Neuron (in vitro differentiated cells): ENCODE measurements around the gene SNX14.
"Not testable (repeated sequence)": the region's sequence is repeated elsewhere in the genome, so short reads cannot be mapped to it uniquely, and the experiment has no call there.

Source experiments
- H2AFZ ChIP-seq: one replicate; pipeline ENCODE4 v1.6.1; 2013; ENCODE audit warnings: low read depth, mild to moderate bottlenecking, inconsistent platforms, low read length, moderate library complexity
- H3K27me3 ChIP-seq: one replicate; pipeline ENCODE4 v1.6.1; 2013; ENCODE audit warnings: low read length; ENCODE audit not compliant: insufficient read depth
- H3K36me3 ChIP-seq: one replicate; pipeline ENCODE4 v1.6.1; 2013; ENCODE audit warnings: low read length; ENCODE audit not compliant: insufficient read depth
- H3K4me1 ChIP-seq: one replicate; pipeline ENCODE4 v1.6.1; 2013; ENCODE audit warnings: low read length; ENCODE audit not compliant: insufficient read depth
- H3K4me3 ChIP-seq: 2 replicates; pipeline ENCODE4 v1.5.1; 2013; ENCODE audit warnings: mild to moderate bottlenecking, low read length, moderate library complexity
- H3K9me3 ChIP-seq: one replicate; pipeline ENCODE4 v1.6.1; 2013; ENCODE audit warnings: low read length

SNX14 gene

GRCh38 chr6:85579581-85579980 is 14.1 kb downstream of the SNX14 start:
- H3K36me3 ChIP-seq, result peaks cover 2% of the 10 kb centered on the region
- peaks cover 5% of the 10 kb centered on the region for H3K4me1 ChIP-seq
- H3K4me3 ChIP-seq, result no peak overlapping the region
- no peaks in the 10 kb centered on the region for H3K27me3 ChIP-seq
- peaks cover 3% of the 10 kb centered on the region for H3K9me3 ChIP-seq
- H2AFZ ChIP-seq, result no peak overlapping the region

DNA sequence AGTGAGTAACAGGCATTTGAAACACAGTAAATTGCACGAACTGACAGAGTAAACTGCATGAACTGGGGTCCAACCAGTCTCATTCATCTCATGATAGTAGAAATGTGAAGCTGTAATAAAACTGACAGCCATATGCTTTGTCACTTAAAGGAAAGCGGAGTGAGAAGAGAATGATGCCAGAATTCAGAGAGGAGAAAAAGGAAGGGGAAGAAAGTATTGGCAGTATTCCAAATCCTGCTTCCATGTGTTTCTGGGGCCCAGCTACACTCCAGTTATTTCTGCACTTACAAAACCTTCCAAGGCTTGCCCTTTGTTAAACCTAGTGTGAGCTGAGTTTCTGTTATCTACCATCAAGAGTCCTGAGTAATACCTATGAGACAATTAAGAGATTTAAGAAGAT is 17.2 kb downstream of the SNX14 start:
- Histone ChIP-seq H3K4me3 (no peak overlapping the region), H3K36me3 (peaks cover 5% of the 10 kb centered on the region), H3K9me3 (peaks cover 3% of the 10 kb centered on the region), H3K27me3 (no peaks in the 10 kb centered on the region), H3K4me1 (peaks cover 5% of the 10 kb centered on the region), H2AFZ (no peak overlapping the region)

- Histone ChIP-seq H3K36me3 (peaks cover 5% of the 10 kb centered on the region), H3K4me1 (peaks cover 5% of the 10 kb centered on the region), H2AFZ (no peak overlapping the region), H3K9me3 (no peaks in the 10 kb centered on the region), H3K27me3 (no peaks in the 10 kb centered on the region), H3K4me3 (no peak overlapping the region)
These were observed 18.6 kb downstream of the SNX14 start for GRCh38 chr6:85574932-85575598.

DNA sequence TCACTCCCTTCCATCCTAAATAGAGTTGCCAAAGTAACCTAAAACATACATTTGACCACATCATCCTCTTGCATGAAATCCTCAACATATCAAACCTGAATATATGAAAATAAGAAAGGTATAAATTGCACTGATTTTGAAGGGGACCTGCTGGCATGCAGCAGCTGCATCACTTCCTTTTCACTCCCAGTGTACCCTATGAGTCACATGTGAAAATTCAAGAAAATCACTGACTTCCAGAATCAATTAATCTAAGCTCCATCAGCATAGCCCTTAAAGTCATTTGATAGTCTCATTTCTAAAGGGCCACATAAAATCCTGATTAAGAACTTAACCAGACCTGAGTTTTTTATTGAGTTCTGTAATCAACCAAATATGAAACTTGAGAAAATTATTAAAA is 24.3 kb downstream of the SNX14 start:
- Histone ChIP-seq H2AFZ (no peak overlapping the region), H3K27me3 (no peaks in the 10 kb centered on the region), H3K4me1 (no peaks in the 10 kb centered on the region), H3K36me3 (peaks cover 5% of the 10 kb centered on the region), H3K4me3 (no peak overlapping the region), H3K9me3 (no peaks in the 10 kb centered on the region)

DNA sequence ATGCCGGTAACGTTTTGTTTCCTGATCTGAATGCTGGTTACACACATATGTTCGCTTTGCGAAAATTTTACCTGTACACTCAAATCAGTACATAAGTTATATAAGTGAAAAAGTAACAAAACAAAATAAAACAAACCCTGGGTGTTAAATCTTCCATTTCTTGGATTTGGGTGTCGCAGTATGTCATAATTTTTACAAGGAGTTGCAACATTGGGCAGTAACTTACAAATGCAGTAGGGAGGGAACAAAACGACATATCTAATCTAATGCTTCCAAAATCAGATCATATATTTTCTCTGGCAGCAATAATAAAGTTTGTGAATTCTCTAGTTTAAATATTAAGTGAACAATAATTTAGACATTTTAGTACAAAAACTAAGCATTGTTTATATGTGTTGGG is 25.2 kb downstream of the SNX14 start:
- Histone ChIP-seq H3K4me3 (no peak overlapping the region), H2AFZ (no peak overlapping the region), H3K9me3 (no peaks in the 10 kb centered on the region), H3K36me3 (peaks cover 5% of the 10 kb centered on the region), H3K27me3 (no peaks in the 10 kb centered on the region), H3K4me1 (no peaks in the 10 kb centered on the region)

GRCh38 chr6:85565736-85566135 is 27.9 kb downstream of the SNX14 start:
- no peak overlapping the region for H3K4me3 ChIP-seq
- H3K4me1 ChIP-seq, result no peaks in the 10 kb centered on the region
- H3K27me3 ChIP-seq, result no peaks in the 10 kb centered on the region
- no peak overlapping the region for H2AFZ ChIP-seq
- peaks cover 2% of the 10 kb centered on the region for H3K9me3 ChIP-seq
- H3K36me3 ChIP-seq, result peaks cover 5% of the 10 kb centered on the region

- H3K9me3 ChIP-seq, H3K4me3 ChIP-seq, H2AFZ ChIP-seq, H3K27me3 ChIP-seq, H3K36me3 ChIP-seq, H3K4me1 ChIP-seq: not testable (repeated sequence)
These were observed 29.4 kb downstream of the SNX14 start for GRCh38 chr6:85564223-85564622.

- Histone ChIP-seq H2AFZ (no peak overlapping the region), H3K4me1 (no peaks in the 10 kb centered on the region), H3K9me3 (peaks cover 2% of the 10 kb centered on the region), H3K36me3 (peaks cover 3% of the 10 kb centered on the region), H3K27me3 (no peaks in the 10 kb centered on the region), H3K4me3 (no peak overlapping the region)
These were observed 31.8 kb downstream of the SNX14 start for GRCh38 chr6:85561750-85562357.

- Histone ChIP-seq H3K36me3 (peaks cover 5% of the 10 kb centered on the region), H3K4me3 (no peak overlapping the region), H2AFZ (no peak overlapping the region), H3K9me3 (no peaks in the 10 kb centered on the region), H3K27me3 (no peaks in the 10 kb centered on the region), H3K4me1 (peaks cover 3% of the 10 kb centered on the region)
These were observed 36.5 kb downstream of the SNX14 start for GRCh38 chr6:85556992-85557668.

DNA sequence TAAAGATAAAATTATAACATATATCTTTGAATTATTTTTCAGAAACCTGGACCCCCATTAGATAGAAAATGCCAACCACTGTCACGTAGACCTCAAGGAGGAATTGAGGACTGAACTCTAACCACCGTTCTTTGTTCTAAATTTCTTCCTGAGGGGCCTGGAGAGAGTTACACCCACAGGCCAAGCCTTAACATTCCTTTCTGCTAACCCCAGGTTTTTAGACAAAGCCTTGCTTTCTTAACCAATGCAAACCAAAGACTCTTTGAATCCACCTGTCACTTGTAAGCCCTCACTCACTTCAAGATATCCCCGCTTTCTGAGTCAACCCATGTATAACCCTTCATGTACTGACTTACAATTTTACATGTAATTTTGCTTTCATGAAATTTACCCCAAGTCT is 41.0 kb downstream of the SNX14 start:
- no peaks in the 10 kb centered on the region for H3K9me3 ChIP-seq
- H2AFZ ChIP-seq, result no peak overlapping the region
- no peaks in the 10 kb centered on the region for H3K27me3 ChIP-seq
- peaks cover 9% of the 10 kb centered on the region for H3K36me3 ChIP-seq
- peaks cover 3% of the 10 kb centered on the region for H3K4me1 ChIP-seq
- no peak overlapping the region for H3K4me3 ChIP-seq

GRCh38 chr6:85551264-85551663 is 42.4 kb downstream of the SNX14 start:
- H3K36me3 ChIP-seq, result peaks cover 16% of the 10 kb centered on the region
- H3K27me3 ChIP-seq, result no peaks in the 10 kb centered on the region
- H3K4me1 ChIP-seq, result peaks cover 3% of the 10 kb centered on the region
- H2AFZ ChIP-seq, result no peak overlapping the region
- no peaks in the 10 kb centered on the region for H3K9me3 ChIP-seq
- H3K4me3 ChIP-seq, result no peak overlapping the region

GRCh38 chr6:85547719-85548118 is 45.9 kb downstream of the SNX14 start:
- no peaks in the 10 kb centered on the region for H3K27me3 ChIP-seq
- no peak overlapping the region for H2AFZ ChIP-seq
- H3K36me3 ChIP-seq, result peaks cover 14% of the 10 kb centered on the region
- no peaks in the 10 kb centered on the region for H3K9me3 ChIP-seq
- peaks cover 1% of the 10 kb centered on the region for H3K4me1 ChIP-seq
- no peak overlapping the region for H3K4me3 ChIP-seq

DNA sequence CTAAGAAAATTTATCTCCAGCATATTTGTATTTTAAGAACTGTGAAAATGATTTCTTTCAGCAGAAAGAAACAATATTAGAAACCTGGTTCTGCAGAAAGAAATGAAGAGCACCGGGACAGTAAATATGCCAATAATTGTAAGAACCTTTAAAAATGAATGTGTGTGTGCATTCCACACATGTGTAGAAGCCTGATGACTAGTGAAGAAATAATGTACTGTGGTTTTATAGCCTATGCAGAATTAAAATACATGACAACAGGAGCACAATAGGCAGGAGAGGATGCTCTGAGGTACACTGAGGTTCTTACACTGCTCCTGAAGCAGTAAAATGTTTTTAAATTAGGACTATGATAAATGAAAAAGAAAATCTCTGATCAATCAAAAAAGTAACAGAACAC is 48.9 kb downstream of the SNX14 start:
- Histone ChIP-seq H3K4me1 (no peaks in the 10 kb centered on the region), H3K27me3 (no peaks in the 10 kb centered on the region), H3K9me3 (no peaks in the 10 kb centered on the region), H3K4me3 (no peak overlapping the region), H3K36me3 (peaks cover 18% of the 10 kb centered on the region), H2AFZ (no peak overlapping the region)
